Measurements from ENCODE around the gene FLRT1.

- TF ChIP-seq, protein P1, sequence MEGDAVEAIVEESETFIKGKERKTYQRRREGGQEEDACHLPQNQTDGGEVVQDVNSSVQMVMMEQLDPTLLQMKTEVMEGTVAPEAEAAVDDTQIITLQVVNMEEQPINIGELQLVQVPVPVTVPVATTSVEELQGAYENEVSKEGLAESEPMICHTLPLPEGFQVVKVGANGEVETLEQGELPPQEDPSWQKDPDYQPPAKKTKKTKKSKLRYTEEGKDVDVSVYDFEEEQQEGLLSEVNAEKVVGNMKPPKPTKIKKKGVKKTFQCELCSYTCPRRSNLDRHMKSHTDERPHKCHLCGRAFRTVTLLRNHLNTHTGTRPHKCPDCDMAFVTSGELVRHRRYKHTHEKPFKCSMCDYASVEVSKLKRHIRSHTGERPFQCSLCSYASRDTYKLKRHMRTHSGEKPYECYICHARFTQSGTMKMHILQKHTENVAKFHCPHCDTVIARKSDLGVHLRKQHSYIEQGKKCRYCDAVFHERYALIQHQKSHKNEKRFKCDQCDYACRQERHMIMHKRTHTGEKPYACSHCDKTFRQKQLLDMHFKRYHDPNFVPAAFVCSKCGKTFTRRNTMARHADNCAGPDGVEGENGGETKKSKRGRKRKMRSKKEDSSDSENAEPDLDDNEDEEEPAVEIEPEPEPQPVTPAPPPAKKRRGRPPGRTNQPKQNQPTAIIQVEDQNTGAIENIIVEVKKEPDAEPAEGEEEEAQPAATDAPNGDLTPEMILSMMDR (conservative IDR thresholded peaks at IDR 0.05), result no peak
- no peak for TF ChIP-seq EZH2 (IDR thresholded peaks at IDR 0.05; ENCODE audit: low read depth)
These were observed 21.4 kb upstream of the FLRT1 start for GRCh38 chr11:64014356-64014755.
